ENCODE results near the gene PLCB4. TPM values are rescaled to one million over a fixed set of nuclear protein-coding genes. Genes with fewer than 3 reads are reported as not detected.
A peak's percentile ranks its signal among the peaks of the same experiment; 100 is the strongest.

PLCB4 gene
- total RNA-seq, 1 experiment from 2014 or later, result 0.46 TPM

- no peak for DNase-seq (ENCODE audit: low spot score)
These were observed 108.4 kb downstream of the PLCB4 start for GRCh38 chr20:9177278-9177677.

- DNase-seq (ENCODE audit: low spot score), result no peak
These were observed 110.4 kb downstream of the PLCB4 start for GRCh38 chr20:9179193-9179802.

GRCh38 chr20:9179867-9180266 is 111.0 kb downstream of the PLCB4 start:
- no peak for DNase-seq (ENCODE audit: low spot score)

- DNase-seq (ENCODE audit: low spot score), result no peak
These were observed 111.8 kb downstream of the PLCB4 start for GRCh38 chr20:9180481-9181257.

- DNase-seq (ENCODE audit: low spot score), result no peak
These were observed 116.6 kb downstream of the PLCB4 start for GRCh38 chr20:9185511-9185910.

GRCh38 chr20:9186396-9186795 is 117.5 kb downstream of the PLCB4 start:
- no peak for DNase-seq (ENCODE audit: low spot score)

GRCh38 chr20:9195031-9195430 is 126.1 kb downstream of the PLCB4 start:
- no peak for DNase-seq (ENCODE audit: low spot score)

GRCh38 chr20:9196110-9196509 is 127.2 kb downstream of the PLCB4 start:
- no peak for DNase-seq (ENCODE audit: low spot score)

GRCh38 chr20:9198460-9198859 is 129.6 kb downstream of the PLCB4 start:
- DNase-seq (ENCODE audit: low spot score), result no peak

- no peak for DNase-seq (ENCODE audit: low spot score)
These were observed 131.3 kb downstream of the PLCB4 start for GRCh38 chr20:9200196-9200595.

- DNase-seq (ENCODE audit: low spot score), result no peak
These were observed 131.7 kb downstream of the PLCB4 start for GRCh38 chr20:9200620-9201019.

GRCh38 chr20:9202420-9203080 is 133.7 kb downstream of the PLCB4 start:
- DNase-seq (ENCODE audit: low spot score), result no peak

- no peak for DNase-seq (ENCODE audit: low spot score)
These were observed 134.2 kb downstream of the PLCB4 start for GRCh38 chr20:9203081-9203447.

- DNase-seq (ENCODE audit: low spot score), result no peak
These were observed 136.1 kb downstream of the PLCB4 start for GRCh38 chr20:9204979-9205378.

- DNase-seq (ENCODE audit: low spot score), result no peak
These were observed 137.6 kb downstream of the PLCB4 start for GRCh38 chr20:9206486-9206885.

GRCh38 chr20:9207253-9207652 is 138.4 kb downstream of the PLCB4 start:
- no peak for DNase-seq (ENCODE audit: low spot score)

- no peak for DNase-seq (ENCODE audit: low spot score)
These were observed 141.5 kb downstream of the PLCB4 start for GRCh38 chr20:9210356-9210755.

- no peak for DNase-seq (ENCODE audit: low spot score)
These were observed 142.3 kb downstream of the PLCB4 start for GRCh38 chr20:9211016-9211760.

GRCh38 chr20:9212735-9213134 is 143.8 kb downstream of the PLCB4 start:
- DNase-seq (ENCODE audit: low spot score), result no peak

- DNase-seq (ENCODE audit: low spot score), result no peak
These were observed 145.8 kb downstream of the PLCB4 start for GRCh38 chr20:9214685-9215084.

GRCh38 chr20:9215539-9215938 is 146.7 kb downstream of the PLCB4 start:
- peak; percentile 66 for DNase-seq (ENCODE audit: low spot score)

GRCh38 chr20:9218531-9218961 is 149.7 kb downstream of the PLCB4 start:
- DNase-seq (ENCODE audit: low spot score), result no peak
